Neural cell (in vitro differentiated cells): ENCODE results near the gene PHLDB1.

Source experiments
- EP300 ChIP-seq: fragments of 450-650 bp; conservative IDR thresholded peaks from 2 replicates; pipeline ENCODE4 v1.6.1; 2014; ENCODE audit warnings: antibody characterized with exemption, mild to moderate bottlenecking, moderate library complexity; ENCODE audit not compliant: poor library complexity, severe bottlenecking
- EZH2 ChIP-seq: fragments of 200-600, 300-800 bp; shearing (Covaris generic), sonication (generic); IDR thresholded peaks from 2 replicates; pipeline ENCODE4 v1.6.1; 2014; ENCODE audit warnings: antibody characterized with exemption, low read length, borderline replicate concordance, mild to moderate bottlenecking; ENCODE audit not compliant: insufficient read depth, poor library complexity, severe bottlenecking
- MXI1 ChIP-seq: fragments of 450-650 bp; conservative IDR thresholded peaks from 2 replicates; pipeline ENCODE4 v1.6.1; 2014; ENCODE audit warnings: antibody characterized with exemption, mild to moderate bottlenecking; ENCODE audit not compliant: poor library complexity, severe bottlenecking
- POLR2AphosphoS5 ChIP-seq: IDR thresholded peaks from 2 replicates; pipeline ENCODE4 v1.6.1; 2012
- RAD21 ChIP-seq: fragments of 450-650 bp; conservative IDR thresholded peaks from 2 replicates; pipeline ENCODE4 v1.6.1; 2014; ENCODE audit warnings: antibody characterized with exemption, mild to moderate bottlenecking, moderate library complexity
- SMC3 ChIP-seq: fragments of 450-650 bp; conservative IDR thresholded peaks from 2 replicates; pipeline ENCODE4 v1.6.1; 2014; ENCODE audit warnings: antibody characterized with exemption, mild to moderate bottlenecking, moderate library complexity; ENCODE audit not compliant: poor library complexity
- TAF1 ChIP-seq: IDR thresholded peaks from 2 replicates; pipeline ENCODE4 v1.6.1; 2012; ENCODE audit warnings: low read depth
- TF ChIP-seq, protein P1 (sequence below): fragments of 450-650 bp; IDR thresholded peaks from 2 replicates; pipeline ENCODE4 v1.5.1; 2014; ENCODE audit warnings: antibody characterized with exemption, mild to moderate bottlenecking, moderate library complexity; ENCODE audit not compliant: poor library complexity, severe bottlenecking
- TF ChIP-seq, protein P2 (sequence below): IDR thresholded peaks from 2 replicates; pipeline ENCODE4 v1.6.1; 2012; ENCODE audit warnings: borderline replicate concordance

DNA sequence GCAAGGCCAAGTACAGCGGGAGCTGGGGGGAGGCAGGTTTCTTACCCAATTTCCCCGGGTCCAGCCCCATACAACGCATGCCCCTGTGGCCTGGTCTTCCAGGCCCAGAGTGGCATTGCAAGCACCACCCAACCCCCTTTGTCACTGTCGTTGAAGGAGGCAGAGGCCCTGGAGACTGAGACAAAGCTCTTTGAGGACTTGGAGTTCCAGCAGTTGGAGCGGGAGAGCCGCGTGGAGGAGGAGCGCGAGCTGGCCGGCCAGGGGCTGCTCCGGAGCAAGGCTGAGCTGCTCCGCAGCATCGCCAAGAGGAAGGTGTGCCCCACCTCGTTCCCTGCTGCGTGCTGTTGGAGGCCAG, 27.8 kb downstream of the PHLDB1 start:
- TF ChIP-seq, protein P1, sequence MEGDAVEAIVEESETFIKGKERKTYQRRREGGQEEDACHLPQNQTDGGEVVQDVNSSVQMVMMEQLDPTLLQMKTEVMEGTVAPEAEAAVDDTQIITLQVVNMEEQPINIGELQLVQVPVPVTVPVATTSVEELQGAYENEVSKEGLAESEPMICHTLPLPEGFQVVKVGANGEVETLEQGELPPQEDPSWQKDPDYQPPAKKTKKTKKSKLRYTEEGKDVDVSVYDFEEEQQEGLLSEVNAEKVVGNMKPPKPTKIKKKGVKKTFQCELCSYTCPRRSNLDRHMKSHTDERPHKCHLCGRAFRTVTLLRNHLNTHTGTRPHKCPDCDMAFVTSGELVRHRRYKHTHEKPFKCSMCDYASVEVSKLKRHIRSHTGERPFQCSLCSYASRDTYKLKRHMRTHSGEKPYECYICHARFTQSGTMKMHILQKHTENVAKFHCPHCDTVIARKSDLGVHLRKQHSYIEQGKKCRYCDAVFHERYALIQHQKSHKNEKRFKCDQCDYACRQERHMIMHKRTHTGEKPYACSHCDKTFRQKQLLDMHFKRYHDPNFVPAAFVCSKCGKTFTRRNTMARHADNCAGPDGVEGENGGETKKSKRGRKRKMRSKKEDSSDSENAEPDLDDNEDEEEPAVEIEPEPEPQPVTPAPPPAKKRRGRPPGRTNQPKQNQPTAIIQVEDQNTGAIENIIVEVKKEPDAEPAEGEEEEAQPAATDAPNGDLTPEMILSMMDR, result no peak
- no peak for TF ChIP-seq RAD21
- no peak for TF ChIP-seq EZH2
- TF ChIP-seq TAF1, result no peak
- no peak for TF ChIP-seq EP300
- TF ChIP-seq MXI1, result no peak
- TF ChIP-seq POLR2AphosphoS5, result no peak
- TF ChIP-seq SMC3, result no peak
- TF ChIP-seq, protein P2, sequence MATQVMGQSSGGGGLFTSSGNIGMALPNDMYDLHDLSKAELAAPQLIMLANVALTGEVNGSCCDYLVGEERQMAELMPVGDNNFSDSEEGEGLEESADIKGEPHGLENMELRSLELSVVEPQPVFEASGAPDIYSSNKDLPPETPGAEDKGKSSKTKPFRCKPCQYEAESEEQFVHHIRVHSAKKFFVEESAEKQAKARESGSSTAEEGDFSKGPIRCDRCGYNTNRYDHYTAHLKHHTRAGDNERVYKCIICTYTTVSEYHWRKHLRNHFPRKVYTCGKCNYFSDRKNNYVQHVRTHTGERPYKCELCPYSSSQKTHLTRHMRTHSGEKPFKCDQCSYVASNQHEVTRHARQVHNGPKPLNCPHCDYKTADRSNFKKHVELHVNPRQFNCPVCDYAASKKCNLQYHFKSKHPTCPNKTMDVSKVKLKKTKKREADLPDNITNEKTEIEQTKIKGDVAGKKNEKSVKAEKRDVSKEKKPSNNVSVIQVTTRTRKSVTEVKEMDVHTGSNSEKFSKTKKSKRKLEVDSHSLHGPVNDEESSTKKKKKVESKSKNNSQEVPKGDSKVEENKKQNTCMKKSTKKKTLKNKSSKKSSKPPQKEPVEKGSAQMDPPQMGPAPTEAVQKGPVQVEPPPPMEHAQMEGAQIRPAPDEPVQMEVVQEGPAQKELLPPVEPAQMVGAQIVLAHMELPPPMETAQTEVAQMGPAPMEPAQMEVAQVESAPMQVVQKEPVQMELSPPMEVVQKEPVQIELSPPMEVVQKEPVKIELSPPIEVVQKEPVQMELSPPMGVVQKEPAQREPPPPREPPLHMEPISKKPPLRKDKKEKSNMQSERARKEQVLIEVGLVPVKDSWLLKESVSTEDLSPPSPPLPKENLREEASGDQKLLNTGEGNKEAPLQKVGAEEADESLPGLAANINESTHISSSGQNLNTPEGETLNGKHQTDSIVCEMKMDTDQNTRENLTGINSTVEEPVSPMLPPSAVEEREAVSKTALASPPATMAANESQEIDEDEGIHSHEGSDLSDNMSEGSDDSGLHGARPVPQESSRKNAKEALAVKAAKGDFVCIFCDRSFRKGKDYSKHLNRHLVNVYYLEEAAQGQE, result no peak
